Suppressor macrophage treated with lipopolysaccharide for 4 hours (primary cell): ENCODE measurements around the gene KIF26A.
"Not testable (repeated sequence)": the region's sequence is repeated elsewhere in the genome, so short reads cannot be mapped to it uniquely, and the experiment has no call there.

ENCODE experiments used
- DNase-seq: peaks from one replicate; pipeline ENCODE4 v3.0.0-alpha.2; 2020

Gene KIF26A

GRCh38 chr14:104196461-104197140 lies 58.2 kb downstream of the KIF26A start:
- peak; percentile 2 for DNase-seq

DNA sequence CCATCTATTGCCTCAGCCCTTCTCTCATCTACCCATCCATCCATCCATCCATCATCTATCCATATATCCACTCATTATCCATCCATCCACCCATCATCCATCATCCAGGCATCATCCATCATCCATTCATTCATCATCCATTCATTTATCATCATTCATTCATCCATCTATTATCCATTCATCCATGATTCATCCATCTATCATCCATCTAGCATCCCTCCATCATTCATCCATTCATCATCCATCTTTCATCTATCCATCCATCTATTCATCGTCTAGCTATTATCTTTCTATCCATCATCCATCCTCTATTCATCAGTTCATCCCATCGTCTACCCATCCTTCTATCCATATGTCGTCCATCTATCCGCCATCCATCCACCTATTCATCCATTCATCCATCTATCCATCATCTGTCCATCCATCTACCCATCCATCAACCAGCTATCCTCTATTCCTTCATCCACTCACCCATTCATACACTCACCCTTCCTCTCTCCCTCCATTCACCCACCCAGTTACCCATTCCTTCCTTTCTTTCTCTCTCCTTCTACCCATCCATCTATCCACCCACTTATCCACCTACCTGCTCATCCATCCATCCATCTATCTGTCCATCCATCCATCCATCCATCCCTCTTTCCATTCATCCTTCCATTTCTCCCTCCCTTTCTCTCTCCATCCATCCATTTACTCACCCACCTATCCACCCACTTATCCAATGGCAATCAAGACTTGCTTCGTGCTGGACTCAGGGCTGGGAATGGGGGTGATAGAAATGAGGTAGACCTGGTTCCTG lies 59.3 kb downstream of the KIF26A start:
- DNase-seq: no peak

DNA sequence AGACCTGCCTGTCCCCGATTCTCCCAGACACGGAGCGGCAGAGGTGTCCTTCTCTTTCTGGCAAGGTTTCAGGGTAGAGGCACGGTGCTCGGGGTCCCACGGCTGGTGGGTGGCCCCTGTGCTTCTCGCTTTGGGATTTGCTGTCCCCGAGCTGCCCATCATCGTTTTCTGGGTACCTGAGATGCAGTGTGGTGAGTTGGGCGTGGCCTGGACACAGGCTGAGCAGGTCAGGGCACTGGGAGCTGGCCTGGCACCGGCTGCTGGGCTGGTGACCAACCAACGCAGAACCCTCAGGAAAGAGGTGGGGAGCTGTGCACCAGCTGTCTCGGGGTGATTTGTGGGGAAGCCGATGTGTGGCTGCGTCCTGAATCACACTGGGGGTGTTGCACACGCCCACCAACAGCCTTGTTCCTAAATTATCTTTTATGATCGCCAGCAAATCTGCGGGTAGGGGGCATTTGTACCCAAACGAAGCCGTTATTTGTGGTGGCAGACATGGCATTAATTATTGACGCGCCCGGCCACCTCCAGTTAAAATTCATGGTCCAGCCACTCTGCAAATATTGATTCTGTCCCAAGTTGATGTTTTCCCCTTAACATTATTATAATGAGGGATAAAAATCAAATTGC lies 61.0 kb downstream of the KIF26A start:
- DNase-seq: no peak

GRCh38 chr14:104200106-104200505 lies 61.7 kb downstream of the KIF26A start:
- no peak for DNase-seq

DNA sequence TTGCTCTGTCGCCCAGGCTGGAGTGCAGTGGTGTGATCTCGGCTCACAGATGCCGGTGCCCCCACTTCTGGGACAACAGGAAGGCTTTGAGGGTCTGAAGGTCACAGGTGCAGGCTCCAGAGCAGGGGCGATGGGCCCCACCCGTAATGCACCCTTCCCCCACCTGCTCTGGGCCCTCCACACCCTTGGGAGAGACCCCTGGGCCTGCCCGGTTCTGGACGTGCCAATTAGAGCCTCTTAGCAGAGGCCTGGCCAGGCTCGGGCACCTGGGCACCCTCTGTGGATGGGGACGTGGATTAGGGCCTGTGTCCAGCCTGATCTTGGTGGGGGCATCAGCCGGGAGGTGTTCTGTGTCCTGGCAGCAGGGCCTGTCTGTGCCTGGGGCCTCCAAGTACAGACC lies 62.2 kb downstream of the KIF26A start:
- no peak for DNase-seq

- no peak for DNase-seq
Observed at GRCh38 chr14:104201063-104201462, 62.7 kb downstream of the KIF26A start.

- DNase-seq: no peak
Observed at GRCh38 chr14:104201496-104201895, 63.1 kb downstream of the KIF26A start.

- no peak for DNase-seq
Observed at GRCh38 chr14:104202259-104203070, 64.1 kb downstream of the KIF26A start.

GRCh38 chr14:104203071-104203425 lies 64.7 kb downstream of the KIF26A start:
- no peak for DNase-seq

DNA sequence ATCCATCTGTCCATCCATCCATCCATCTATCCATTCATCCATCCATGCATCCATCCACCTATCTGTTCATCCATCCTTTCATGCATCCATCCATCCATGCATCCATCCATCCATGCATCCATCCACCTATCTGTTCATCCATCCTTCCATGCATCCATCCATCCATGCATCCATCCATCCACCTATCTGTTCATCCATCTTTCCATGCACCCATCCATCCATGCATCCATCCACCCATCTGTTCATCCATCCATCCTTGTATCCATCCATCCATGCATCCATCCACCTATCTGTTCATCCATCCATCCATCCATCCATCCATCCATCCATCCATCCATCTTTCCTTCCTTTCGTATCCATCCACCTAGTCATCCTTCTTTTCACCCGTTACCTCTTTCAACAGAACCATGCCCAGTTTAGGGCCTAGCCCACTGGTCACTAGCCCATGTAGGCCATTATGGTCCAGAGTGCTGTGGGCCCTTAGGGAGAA lies 66.3 kb downstream of the KIF26A start:
- DNase-seq: no peak

DNA sequence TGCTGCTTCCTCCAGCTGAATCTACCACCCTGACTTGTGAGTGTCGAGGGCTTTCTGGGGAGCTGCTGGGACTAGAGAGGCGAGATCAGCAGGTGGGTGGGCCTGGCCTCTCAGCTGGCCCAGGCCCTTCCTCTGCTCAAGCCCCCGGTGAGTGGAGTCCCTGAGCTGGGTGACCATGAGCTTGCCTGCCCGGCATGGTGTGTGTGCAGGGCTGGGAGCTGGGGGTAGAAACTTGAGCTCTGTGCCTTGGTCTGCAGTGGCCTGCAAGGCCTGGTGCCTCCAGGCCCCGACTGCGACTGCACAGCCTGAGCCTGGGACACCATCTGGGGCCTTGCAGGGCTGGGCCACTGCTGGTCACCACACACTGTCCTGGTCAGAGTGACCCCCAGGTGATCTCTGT lies 67.4 kb downstream of the KIF26A start:
- DNase-seq: no peak

- DNase-seq: no peak
Observed at GRCh38 chr14:104206281-104206904, 68.0 kb downstream of the KIF26A start.

DNA sequence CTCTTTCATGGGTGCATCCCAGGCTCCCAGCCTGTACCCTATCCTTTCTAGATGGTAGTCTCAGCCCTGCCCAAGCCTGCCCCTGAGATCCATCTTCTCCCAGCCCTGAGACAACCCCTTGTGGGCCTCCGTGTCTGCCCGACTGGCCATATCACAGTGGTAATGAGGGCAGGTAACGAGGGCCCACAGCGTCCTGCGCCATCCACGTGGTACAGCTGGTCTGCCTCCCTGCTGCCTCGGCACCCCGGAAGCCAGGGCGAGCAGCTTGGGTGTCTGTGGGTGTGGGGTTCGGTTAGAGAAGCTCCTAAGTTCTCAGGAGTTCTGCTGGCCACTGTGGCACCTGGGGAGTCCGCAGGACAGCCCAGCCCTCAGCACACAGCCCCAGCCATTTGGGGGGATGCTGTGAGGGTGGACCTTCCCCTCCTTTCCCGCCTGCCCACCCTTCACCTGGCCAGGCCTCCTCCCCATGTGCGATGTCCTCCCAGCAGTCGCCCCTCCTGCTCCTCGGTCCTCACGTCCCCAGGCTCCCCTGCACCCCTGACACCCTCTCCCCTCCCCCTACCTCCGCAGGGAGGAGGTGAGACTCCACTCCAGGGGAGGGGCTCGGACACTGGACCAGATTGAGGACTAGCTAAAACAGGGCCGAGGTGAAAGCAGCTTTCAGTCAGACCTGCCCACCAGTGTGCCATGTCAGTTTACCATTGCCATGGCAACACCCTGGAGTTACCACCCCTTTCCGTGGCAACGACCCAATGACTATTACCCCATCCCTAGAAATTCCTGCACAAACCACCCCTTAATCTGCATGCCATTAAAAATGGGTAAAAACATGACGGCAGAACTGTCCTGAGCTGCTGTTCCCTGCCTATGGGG lies 69.0 kb downstream of the KIF26A start:
- no peak for DNase-seq

DNA sequence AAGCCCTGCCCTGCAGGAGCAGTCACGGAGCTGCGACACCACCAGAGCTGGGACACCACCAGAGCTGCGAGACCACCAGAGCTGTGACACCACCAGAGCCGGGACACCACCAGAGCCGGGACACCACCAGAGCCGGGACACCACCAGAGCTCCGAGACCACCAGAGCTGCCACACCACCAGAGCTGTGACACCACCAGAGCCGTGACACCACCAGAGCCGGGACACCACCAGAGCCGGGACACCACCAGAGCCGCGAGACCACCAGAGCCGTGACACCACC lies 69.6 kb downstream of the KIF26A start:
- not testable (repeated sequence) for DNase-seq

DNA sequence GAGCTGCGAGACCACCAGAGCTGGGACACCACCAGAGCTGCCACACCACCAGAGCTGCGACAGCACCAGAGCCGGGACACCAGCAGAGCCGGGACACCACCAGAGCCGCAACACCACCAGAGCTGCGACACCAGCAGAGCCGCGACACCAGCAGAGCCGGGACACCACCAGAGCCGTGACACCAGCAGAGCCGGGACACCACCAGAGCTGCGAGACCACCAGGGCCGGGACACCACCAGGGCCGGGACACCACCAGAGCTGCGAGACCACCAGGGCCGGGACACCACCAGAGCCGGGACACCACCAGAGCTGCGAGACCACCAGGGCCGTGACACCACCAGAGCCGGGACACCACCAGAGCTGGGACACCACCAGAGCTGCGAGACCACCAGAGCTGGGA lies 69.9 kb downstream of the KIF26A start:
- not testable (repeated sequence) for DNase-seq

DNA sequence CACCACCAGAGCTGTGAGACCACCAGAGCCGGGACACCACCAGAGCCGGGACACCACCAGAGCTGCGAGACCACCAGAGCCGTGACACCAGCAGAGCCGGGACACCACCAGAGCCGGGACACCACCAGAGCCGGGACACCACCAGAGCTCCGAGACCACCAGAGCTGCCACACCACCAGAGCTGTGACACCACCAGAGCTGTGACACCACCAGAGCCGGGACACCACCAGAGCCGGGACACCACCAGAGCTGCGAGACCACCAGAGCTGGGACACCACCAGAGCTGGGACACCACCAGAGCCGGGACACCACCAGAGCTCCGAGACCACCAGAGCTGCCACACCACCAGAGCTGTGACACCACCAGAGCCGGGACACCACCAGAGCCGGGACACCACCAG lies 70.7 kb downstream of the KIF26A start:
- not testable (repeated sequence) for DNase-seq

DNA sequence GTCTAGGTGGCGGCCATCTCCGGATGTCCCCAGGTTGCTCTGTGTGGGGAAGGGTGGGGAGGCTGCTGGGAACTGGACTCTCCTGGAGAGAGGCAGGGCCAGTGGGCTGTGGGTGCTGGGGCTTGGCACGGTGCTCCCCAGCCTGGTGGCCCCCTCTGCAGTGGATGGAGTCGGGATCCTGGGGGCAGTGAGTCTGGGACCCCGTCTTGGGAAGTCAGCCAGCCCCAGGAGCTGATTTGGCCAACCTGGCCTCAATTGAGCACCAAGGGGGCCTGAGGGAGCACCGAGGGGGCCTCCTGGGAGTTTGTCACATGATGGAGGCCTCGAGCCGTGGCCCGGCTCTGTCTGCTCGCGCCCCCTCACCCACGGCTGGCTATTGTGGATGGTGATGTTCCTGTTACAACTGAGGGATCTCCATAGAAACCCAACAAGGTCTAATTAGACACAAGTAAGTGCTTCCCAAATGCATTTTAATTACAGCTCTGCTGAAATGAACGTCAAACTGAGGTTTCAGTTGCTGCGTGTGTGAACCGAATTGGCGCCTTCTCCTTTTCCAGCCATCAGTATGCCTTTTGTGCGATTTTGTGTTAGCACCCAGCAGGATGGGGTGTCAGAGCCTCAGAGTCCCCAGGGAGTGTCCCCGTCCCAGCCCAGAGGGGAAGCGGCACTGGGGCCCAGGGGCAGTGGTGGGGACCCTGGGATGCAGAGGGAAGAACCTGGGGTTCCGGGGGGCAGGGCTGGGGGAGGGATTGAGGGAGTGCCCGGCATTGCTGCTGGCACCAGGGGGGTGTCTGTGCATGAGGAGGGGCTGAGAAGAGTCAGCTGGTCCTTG lies 71.8 kb downstream of the KIF26A start:
- DNase-seq: no peak

DNA sequence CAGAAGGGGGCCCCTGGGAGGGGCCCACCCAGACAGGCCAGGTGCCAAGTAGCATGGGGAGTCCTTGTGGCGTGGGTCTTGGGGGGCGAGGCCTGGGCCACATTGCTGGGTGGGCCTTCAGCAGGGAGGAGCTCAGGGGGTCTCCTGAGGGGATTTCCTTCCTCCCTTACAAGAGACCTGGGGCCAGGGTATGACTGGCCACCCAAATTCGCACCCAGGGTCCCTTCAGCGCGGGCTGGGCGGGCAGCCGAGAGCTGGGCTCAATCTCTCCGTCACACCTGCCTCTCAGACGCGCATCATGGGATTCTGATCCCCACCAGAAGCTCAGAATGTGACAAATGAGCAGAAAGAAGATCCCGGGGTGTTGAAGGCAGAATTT lies 72.4 kb downstream of the KIF26A start:
- no peak for DNase-seq

DNA sequence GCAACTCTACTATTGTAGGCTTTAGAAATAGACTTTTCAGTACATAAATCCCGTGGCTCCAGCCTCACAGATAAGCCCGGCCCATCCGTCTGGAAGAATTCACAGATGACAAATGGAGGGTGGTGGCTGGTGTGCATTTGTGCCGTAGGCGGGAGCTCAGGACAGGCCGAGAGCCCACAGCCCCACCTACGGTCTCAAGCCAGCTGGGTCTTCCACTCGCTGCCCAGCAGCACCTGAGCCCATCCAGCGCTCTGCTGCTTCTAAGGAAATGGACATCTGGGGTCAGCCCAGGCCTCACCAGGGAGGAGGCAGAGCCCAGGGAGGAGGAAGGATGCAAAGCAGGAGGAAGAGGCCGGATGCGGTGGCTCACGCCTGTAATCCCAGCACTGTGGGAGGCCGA lies 72.8 kb downstream of the KIF26A start:
- DNase-seq: no peak

- no peak for DNase-seq
Observed at GRCh38 chr14:104211741-104212140, 73.4 kb downstream of the KIF26A start.
